HG02970 (cell line): ENCODE data around the gene DCD.
"Not testable (repeated sequence)": the region's sequence is repeated elsewhere in the genome, so short reads cannot be mapped to it uniquely, and the experiment has no call there.

ENCODE experiments used
- ATAC-seq: cut with Tn5 transposase; IDR thresholded peaks from one replicate; pipeline ENCODE4 v1.9.1; 2021; ENCODE audit warnings: mild to moderate bottlenecking, moderate library complexity, moderate number of reproducible peaks; ENCODE audit not compliant: unreplicated experiment, low FRiP score

Gene DCD

DNA sequence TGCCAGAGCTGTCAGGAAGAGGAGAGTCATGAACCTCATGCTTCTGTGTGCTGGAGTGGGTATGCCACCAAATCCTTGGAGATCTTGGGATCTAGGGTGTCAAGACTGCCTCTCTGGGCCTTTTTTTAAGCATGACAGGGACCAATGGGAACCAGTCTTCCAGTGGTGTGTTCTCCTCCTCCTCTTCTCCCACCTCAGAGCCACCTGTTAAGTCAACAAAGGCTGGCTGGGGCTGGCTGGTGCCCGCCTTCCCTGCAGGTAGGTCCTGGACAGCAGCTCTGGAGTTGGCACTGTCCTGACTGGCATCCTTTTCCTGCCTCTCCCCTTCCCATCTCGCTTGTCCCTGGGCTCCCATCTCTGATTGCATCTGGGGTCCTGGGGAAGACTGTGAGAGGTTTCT is at the start of gene DCD:
Gene DCD (minus strand): TSS at position 101 of the 400 bp plus-strand sequence. CDS start 62 bp downstream, at position 39.
- ATAC-seq = no peak

- no peak for ATAC-seq
These were observed 49.7 kb upstream of the DCD start for GRCh38 chr12:54697851-54698250.

DNA sequence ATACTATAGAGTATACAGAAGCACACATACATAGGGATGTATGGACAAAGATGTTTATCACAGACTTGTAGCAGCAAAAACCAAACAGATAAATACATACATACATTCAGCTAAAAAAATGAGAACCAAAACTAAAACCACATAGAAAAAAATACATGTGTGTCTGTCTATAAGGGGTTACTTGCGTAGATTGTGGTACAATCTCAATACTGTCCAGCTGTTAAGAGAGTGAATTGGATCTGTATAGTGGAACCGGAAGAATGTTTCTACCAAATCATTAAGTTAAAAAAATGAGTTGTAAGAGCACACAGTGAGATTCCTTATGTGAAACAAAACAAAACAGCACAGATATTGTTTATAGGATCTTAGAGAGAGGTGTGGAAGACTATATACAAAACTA is 44.2 kb upstream of the DCD start:
- no peak for ATAC-seq

- ATAC-seq = no peak
These were observed 41.8 kb upstream of the DCD start for GRCh38 chr12:54689984-54690383.

- no peak for ATAC-seq
These were observed 40.8 kb upstream of the DCD start for GRCh38 chr12:54689034-54689372.

- ATAC-seq = no peak
These were observed 40.3 kb upstream of the DCD start for GRCh38 chr12:54688309-54689033.

GRCh38 chr12:54684636-54685630 is 36.8 kb upstream of the DCD start:
- ATAC-seq = no peak

DNA sequence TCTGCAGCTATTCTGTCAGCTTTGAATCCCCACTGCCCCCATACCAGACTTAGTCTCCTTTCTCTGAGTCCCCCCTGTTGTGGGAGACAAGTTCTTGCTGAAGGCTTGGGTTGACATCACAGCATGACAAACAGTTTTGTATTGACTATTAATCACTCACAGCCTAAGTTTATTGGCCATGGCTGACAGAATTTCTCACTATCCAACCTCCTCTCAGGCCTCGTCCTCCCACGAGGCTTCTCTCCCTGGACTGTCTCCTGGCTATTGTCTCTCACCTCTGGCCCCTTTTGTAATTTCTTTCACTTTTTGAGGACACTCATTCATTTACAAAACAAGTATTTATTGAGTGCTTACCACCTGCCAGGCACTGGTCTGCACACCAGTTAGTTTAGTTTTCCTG is 35.2 kb upstream of the DCD start:
- ATAC-seq = no peak

- no peak for ATAC-seq
These were observed 34.5 kb upstream of the DCD start for GRCh38 chr12:54682674-54683073.

DNA sequence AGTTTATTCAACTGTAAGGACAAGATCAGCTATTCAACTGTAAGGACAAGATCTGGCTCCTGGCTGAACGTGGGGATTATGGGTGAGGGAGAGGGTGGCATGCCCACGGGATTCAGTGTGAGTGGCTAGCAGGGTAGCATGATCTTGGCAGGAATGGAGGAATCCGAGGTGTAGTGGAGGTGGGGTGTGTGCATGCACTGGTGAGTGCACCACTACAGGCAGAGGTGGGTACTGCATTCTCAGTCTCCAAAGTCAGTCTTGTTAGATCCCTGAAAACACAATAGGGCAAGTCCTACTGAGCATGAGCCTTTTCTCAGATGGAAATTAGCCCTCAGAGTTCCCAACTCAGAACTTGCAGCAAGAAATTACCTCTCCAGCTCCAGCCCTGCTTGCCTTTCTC is 32.2 kb upstream of the DCD start:
- peak; percentile 59 for ATAC-seq

- no peak for ATAC-seq
These were observed 30.0 kb upstream of the DCD start for GRCh38 chr12:54678131-54678530.

DNA sequence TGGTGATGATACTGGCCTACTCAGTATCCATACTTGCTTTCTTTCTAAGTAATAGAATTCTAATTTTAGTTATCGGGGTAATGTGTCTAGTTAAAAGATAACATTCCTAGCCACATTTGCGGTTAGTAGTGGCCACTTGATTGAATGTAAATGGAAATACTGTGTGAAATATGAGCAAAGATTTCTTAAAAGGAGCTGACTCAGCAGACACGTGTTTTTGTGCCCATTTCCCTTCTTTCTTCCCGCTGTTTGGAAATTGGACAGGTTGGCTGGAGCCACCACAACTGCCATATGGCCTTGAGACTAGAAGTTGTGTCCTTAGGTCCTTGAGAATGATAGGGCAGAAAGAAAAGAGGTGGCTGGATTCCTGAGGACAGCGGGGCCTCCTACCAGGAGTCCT is 19.8 kb upstream of the DCD start:
- no peak for ATAC-seq

DNA sequence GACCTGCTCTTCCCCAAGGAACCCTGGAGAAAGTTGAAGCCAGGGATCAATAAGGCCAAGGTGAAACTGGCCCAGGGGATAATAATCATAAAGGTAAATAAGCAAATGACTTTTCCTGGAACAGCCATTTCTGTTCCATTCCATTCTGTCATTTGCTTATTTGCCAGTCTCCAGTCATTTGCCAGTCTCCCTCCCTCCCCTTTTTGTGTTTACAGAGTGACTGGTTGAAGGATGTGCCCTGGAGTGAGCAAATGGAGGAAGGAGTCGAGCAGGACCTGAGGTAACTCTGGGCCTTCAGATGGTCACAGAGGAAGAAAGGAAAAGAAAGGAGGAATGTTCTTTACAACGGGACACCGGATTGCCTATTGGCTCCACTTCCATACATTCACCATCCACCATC is 17.8 kb upstream of the DCD start:
- ATAC-seq = no peak

DNA sequence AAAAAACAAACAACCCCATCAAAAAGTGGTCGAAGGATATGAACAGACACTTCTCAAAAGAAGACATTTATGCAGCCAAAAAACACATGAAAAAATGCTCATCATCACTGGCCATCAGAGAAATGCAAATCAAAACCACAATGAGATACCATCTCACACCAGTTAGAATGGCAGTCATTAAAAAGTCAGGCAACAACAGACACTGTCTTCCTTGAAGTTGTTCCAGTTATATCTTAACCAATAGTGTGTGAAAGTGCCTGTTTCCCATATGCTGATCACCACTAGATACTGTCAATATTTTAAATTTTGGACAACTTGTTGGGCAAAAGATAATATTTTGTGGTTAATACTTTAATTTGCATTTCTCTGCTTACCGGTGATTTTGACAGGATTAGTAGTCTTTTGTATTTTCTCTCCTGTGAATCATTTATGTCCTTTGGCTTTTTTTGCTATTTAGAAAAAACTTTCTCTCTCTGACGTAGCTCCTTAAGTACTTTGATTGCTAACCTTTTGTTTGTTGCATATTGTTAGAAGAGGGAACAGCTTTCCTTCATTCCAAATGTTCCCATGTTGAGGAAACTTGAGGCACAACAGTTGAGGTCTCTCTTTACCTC is 17.0 kb upstream of the DCD start:
- not testable (repeated sequence) for ATAC-seq

- no peak for ATAC-seq
These were observed 15.4 kb upstream of the DCD start for GRCh38 chr12:54663603-54664002.

- ATAC-seq = no peak
These were observed 13.9 kb upstream of the DCD start for GRCh38 chr12:54662026-54662425.

- no peak for ATAC-seq
These were observed 12.9 kb upstream of the DCD start for GRCh38 chr12:54661048-54661447.

- ATAC-seq = no peak
These were observed 12.3 kb upstream of the DCD start for GRCh38 chr12:54660320-54660962.

- ATAC-seq = no peak
These were observed 10.4 kb upstream of the DCD start for GRCh38 chr12:54658306-54659264.
